Activated CD4-positive, alpha-beta T cell treated with anti-CD3 and anti-CD28 coated beads, Interleukin-2, Interleukin-4, amounts not matched to agents 100 ng/mL and 50 ng/mL, durations not matched to agents 16 hours and 8 hours (primary cell): ENCODE results near the gene STK39.
A peak's percentile ranks its signal among the peaks of the same experiment; 100 is the strongest.

Source experiments
- DNase-seq: peaks from one replicate; pipeline ENCODE4 v3.0.0-alpha.2; 2020; ENCODE audit warnings: low spot score

Gene STK39

GRCh38 chr2:168158586-168158985, 88.8 kb downstream of the STK39 start:
- no peak for DNase-seq

DNA sequence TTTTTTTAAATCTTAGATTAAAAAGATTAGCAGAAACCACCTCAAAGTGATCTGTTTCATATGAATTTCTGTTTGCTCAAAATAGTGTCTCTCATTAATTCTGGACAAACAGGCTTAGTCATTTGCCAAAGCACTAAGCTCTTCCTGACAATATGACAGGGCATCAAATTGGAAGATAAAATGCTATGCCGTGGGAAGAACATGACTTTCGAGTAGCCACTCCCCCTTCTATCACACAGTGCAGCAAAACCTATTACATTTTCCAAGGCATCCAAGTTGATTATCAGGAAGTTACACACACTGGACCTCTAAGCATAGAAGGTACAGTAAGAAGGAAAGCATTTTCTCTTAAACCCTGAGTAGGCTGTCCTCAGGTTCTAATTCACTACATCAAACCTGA, 89.5 kb downstream of the STK39 start:
- no peak for DNase-seq

DNA sequence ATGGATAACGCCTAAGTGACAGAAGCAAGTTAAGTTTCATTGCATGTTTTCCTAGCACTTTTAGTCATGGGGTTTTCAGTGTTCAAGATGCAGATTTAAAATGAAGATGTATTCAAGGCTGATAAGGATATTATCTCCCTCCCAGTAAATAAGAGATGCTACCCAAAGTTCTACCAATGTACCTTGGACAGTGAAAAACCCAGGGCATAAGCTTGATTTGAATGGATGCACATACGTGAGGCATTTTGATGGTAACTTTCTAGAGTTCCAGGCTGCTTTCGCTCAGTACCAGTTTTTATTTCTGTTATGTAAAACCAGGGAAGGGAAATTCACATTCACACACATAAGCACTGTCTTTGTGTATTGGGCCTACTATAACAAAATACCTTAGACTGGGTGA, 90.3 kb downstream of the STK39 start:
- no peak for DNase-seq

- no peak for DNase-seq
Observed at GRCh38 chr2:168156661-168157060, 90.7 kb downstream of the STK39 start.

DNA sequence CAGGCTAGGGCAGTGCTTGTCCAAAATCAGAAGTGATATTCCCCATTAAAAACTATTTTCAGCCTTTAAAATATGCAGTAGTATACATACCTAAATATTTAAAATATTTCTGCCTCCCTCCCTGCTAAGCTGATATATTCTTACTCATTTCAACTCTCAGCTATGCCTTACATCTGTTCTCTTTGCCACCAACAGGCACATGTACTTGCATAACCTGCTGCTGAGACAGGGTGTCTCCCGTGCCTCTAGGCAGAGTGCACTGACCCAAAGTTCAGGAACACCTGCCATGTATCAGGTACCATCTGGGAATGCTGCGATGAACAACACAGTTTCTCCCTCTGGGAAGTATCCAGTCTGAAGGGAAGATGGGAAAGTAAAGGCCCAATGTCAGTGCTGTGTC, 91.7 kb downstream of the STK39 start:
- DNase-seq, result no peak

DNA sequence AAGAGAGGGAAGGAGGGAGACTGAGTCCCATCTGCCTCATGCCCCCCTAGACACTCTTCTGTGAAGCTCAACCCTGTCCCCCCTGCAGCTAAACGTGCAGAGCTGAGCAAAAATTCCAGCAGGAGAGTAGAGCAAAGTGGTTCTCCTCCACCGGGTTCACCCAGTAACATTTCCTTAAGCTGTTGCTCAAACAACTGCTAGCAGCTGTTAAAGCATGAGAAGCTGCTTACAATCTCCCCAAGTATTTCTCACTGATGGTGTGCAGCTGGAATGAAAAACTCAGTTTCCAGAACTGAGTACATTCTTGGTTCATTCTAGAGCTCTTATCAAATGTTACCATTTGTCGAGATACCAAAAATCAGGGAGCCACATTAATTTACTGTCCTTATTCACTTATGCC, 92.3 kb downstream of the STK39 start:
- no peak for DNase-seq

GRCh38 chr2:168152902-168153530, 94.4 kb downstream of the STK39 start:
- DNase-seq, result no peak

- no peak for DNase-seq
Observed at GRCh38 chr2:168149986-168150385, 97.4 kb downstream of the STK39 start.

GRCh38 chr2:168149150-168149974, 98.0 kb downstream of the STK39 start:
- DNase-seq, result no peak

- DNase-seq, result no peak
Observed at GRCh38 chr2:168147830-168148794, 99.3 kb downstream of the STK39 start.

GRCh38 chr2:168146892-168147810, 100.2 kb downstream of the STK39 start:
- DNase-seq, result no peak

DNA sequence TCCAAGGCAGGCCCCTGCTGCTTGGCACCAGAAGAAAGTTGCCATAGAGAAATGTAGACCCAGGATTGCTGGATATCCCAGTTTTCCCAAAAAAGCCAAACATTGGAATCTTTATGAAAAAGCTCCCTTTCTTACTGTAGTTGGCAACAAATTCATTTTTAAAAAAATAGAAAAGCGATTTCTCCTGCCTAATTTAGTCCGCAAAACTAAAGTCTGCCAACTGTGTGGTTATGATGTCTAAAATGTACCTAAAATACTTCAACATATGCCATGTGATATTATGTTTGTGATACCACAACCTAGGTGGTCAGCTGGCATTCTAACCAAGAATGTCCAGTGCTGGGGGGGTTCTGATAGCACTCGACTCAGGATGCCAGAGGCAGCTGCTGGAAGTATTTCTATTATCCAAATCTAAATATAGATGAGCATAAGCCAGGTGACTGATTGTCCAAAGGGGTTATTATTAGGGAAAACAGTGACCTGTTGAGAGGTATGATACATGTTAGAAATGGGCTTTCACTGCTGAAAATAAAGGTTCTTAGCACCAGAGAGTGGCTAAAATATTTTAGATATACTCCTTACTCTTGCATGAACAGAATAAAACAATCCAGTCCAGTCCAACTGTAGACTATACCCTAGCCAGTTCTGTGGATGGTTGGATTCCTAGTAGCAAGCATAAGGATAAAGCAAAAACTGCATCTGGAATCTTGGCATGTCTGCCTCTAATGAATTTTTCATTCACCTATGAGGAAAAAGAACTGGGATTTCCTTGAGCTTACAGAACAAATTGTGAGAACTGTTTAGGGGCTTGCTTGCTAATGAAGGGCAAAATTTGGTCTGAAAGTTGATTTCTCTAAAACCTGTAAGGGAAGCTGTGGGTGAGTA, 101.7 kb downstream of the STK39 start:
- DNase-seq, result no peak

DNA sequence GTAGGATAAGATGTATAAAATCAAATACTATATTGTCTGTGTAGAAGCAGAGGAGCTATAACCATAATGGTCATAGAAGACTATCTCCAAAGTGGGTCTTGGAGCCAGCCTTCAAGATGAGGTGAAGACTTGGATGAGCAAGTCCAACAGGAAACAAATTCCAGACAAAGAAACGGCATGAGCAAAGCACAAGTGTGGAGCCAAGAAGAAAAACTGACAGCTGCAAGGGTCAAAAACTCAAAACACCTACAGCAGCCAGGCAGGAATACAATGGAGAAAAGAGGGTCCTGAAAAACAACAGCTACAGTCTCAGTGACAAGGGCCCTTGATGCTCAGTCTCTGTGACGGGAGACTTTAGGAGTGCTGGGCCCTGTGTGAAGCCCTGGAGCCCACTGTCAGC, 102.4 kb downstream of the STK39 start:
- DNase-seq, result no peak

DNA sequence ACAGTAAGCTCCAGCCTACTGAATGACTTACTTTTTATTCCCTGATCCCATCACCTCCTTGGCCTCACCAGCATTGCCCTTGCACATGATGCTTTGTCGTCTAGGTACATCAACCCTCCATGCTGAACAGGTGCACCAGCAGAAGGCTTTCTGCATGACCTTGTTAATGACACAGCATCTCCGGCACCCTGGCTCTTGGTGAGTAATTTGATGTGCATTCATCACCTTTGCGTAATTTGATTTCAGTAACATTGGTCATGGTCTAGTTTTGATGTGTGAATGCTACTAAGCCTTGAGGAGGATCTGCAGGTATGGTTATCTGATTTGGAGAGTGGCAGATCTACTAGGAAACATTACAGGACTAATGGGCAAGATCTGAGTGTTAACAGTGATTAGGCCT, 103.6 kb downstream of the STK39 start:
- no peak for DNase-seq

DNA sequence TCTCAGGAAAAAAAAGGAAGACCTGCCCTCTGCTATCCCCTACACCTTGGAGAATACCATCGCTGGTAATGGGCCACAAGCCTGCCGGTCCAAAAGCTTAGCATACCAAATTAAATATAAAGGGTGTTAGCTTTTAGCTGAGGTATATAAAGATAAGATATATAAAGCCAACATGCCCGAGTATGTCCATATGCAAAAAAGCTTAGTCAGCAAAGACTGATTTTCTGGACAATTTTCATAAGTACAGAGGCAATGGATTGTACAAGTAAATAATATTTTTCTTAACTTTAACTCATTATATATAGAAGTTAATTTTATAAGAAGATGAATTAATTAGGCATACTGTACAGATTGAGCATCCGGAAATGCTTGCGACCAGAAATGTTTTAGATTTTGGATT, 106.5 kb downstream of the STK39 start:
- no peak for DNase-seq

- DNase-seq, result no peak
Observed at GRCh38 chr2:168139852-168140251, 107.5 kb downstream of the STK39 start.

DNA sequence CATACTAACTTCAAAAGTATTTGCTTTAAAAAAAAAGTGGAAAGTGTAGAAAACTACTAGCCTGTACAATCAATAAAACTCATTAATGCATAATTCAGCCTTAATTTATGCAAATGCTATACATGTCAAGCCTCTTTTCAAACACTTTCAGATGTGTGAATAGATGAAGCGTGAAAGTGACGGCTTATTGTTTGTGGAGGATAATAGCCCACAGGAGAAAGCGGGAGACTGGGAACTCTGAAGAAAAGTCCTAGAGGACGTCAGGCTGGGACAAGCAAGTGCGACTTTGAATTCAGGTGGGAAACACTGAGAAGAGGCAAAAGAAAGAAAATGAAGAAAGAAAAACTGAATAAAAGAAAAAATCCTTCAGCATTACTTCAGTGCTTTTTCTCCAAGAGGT, 108.5 kb downstream of the STK39 start:
- no peak for DNase-seq

DNA sequence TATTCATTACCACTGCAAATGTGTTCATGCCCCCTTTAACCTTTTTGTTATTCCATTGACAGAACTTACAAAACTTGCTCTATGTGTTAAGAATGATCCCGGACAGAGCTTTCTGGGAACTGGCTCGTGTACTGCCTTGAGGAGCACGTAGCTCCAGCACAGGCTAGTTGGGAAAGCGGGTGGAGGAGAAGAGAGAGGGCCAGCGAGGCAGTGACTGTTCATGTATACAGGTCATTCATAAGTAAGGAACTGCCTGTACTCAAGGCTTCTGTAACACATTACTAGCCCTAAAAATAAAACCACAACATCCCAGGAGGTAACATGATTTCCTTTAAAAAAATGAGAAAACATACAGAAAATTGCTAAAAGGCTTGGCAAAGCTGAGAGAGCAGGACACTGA, 109.0 kb downstream of the STK39 start:
- no peak for DNase-seq

GRCh38 chr2:168137510-168138180, 109.8 kb downstream of the STK39 start:
- DNase-seq, result no peak

GRCh38 chr2:168136392-168136977, 110.9 kb downstream of the STK39 start:
- DNase-seq, result peak; percentile 35
